CD4-positive, alpha-beta T cell (primary cell): ENCODE results near the gene TSPAN8. TPM values are rescaled to one million over a fixed set of nuclear protein-coding genes. Genes with fewer than 3 reads are reported as not detected.

Source experiments
- ATAC-seq: fragments of 200-7000 bp; cut with Tn5 transposase; one replicate; pipeline ENCODE4 v1.10.0; 2022; ENCODE audit warnings: mild to moderate bottlenecking; ENCODE audit not compliant: poor library complexity
- CTCF ChIA-PET: fragments of 350-600 bp; sonication (Branson Sonifier 250); formaldehyde crosslinking; loops from one replicate; lab custom pipeline; 2021; ENCODE audit warnings: antibody characterized with exemption, inconsistent platforms; lab: Charles Lee
- POLR2A ChIA-PET: fragments of 350-600 bp; sonication (Branson Sonifier 250); formaldehyde crosslinking; loops from one replicate; lab custom pipeline; 2021; ENCODE audit warnings: antibody characterized with exemption, inconsistent platforms; lab: Charles Lee
- DNase-seq, 14 experiments: peaks; one replicate each; pipeline ENCODE4 v3.0.0-alpha.2; 2013 to 2020; ENCODE audit warnings: mixed read lengths in 2 of 14
- H3K27ac ChIP-seq, 2 donors: one replicate each; pipeline versions ENCODE4 v1.5.1 to v1.7.0; 2013; ENCODE audit warnings: low read length in 2 of 2, low read depth in 1 of 2, mild to moderate bottlenecking in 1 of 2
- H3K27me3 ChIP-seq, 2 experiments: 1 replicate in 1 of 2; 2 replicates in 1 of 2; pipeline versions ENCODE4 v1.6.1 to v1.7.0; 2013; ENCODE audit warnings: low read length in 2 of 2, control low read depth in 1 of 2, mild to moderate bottlenecking in 1 of 2, moderate library complexity in 1 of 2; ENCODE audit not compliant: insufficient read depth in 2 of 2, control insufficient read depth in 1 of 2
- H3K36me3 ChIP-seq: one replicate; pipeline ENCODE4 v1.6.1; 2013; ENCODE audit warnings: low read length, control low read depth; ENCODE audit not compliant: insufficient read depth
- H3K4me1 ChIP-seq: one replicate; pipeline ENCODE4 v1.6.1; 2013; ENCODE audit warnings: low read length, control low read depth; ENCODE audit not compliant: insufficient read depth
- H3K4me3 ChIP-seq: one replicate; pipeline ENCODE4 v1.5.1; 2013; ENCODE audit warnings: mild to moderate bottlenecking, low read length, moderate library complexity
- H3K9me3 ChIP-seq, 2 experiments: 1 replicate in 1 of 2; 2 replicates in 1 of 2; pipeline versions ENCODE4 v1.6.1 to v1.7.0; 2013; ENCODE audit warnings: low read length in 2 of 2, mild to moderate bottlenecking in 2 of 2, control low read depth in 1 of 2, moderate library complexity in 1 of 2; ENCODE audit not compliant: control insufficient read depth in 1 of 2, insufficient read depth in 1 of 2
- H3K27ac Mint-ChIP-seq: one replicate; pipeline ENCODE4 v1.8.0; 2020; ENCODE audit warnings: mixed read lengths
- H3K27me3 Mint-ChIP-seq: one replicate; pipeline ENCODE4 v1.8.0; 2021; ENCODE audit warnings: mixed read lengths
- H3K36me3 Mint-ChIP-seq: one replicate; pipeline ENCODE4 v1.8.0; 2021; ENCODE audit warnings: low read depth, mixed read lengths
- H3K4me1 Mint-ChIP-seq: one replicate; pipeline ENCODE4 v1.8.0; 2021; ENCODE audit warnings: low read depth, mixed read lengths
- H3K4me3 Mint-ChIP-seq: one replicate; pipeline ENCODE4 v1.8.0; 2020; ENCODE audit warnings: mild to moderate bottlenecking, mixed read lengths
- H3K9me3 Mint-ChIP-seq: one replicate; pipeline ENCODE4 v1.8.0; 2020; ENCODE audit warnings: mixed read lengths
- intact Hi-C, 2 experiments: fragments of 100-400 bp; cut with DNase I in 1 of 2; cut with micrococcal nuclease in 1 of 2; formaldehyde crosslinking; loops; one replicate each; pipeline versions ENCODE4 v1.15.1 to v1.9.0; 2023 to 2025; cut with DNase I, micrococcal nuclease
- total RNA-seq, 174 experiments: library from RNA in 2 of 174; stranded (reverse) in 2 of 174; gene quantifications; one replicate each; pipeline ENCODE4 v1.2.3 and lab custom pipeline; 2021 to 2026
- TF ChIP-seq, protein P1 (sequence below): fragments of 200-600 bp; IDR thresholded peaks from one replicate; pipeline ENCODE4 v1.8.0; 2022; ENCODE audit warnings: antibody characterized with exemption, mild to moderate bottlenecking

The TSPAN8 gene
- total RNA-seq, 2 experiments from 2014 or later, result not detected

DNA sequence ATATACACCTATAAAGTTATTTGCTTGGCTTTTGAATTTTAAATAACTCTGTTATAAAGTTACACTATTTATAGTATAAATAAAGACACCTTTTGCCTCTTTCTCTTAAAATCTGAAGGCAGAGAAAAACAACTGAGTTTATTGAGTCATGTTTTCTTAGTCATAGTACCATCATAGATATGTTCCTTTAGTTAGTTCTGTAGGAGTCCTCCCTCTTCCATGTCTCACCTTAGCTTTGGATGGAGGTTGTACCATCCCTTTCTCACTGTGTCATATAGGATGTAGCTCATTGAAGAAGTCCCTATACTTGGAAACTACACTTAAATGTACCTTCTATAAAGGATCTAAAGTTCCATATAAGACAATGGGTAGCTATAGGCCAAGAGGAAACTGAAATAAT is 39.7 kb upstream of the TSPAN8 start:
- no peak for ATAC-seq
- Histone ChIP-seq H3K36me3 (no peaks in the 10 kb centered on the region), H3K4me3 (no peak overlapping the region), H3K27ac (no peak overlapping the region), H3K4me1 (no peaks in the 10 kb centered on the region), H3K27me3 (no peaks in the 10 kb centered on the region), H3K9me3 (no peaks in the 10 kb centered on the region)
- TF ChIP-seq, protein P1, sequence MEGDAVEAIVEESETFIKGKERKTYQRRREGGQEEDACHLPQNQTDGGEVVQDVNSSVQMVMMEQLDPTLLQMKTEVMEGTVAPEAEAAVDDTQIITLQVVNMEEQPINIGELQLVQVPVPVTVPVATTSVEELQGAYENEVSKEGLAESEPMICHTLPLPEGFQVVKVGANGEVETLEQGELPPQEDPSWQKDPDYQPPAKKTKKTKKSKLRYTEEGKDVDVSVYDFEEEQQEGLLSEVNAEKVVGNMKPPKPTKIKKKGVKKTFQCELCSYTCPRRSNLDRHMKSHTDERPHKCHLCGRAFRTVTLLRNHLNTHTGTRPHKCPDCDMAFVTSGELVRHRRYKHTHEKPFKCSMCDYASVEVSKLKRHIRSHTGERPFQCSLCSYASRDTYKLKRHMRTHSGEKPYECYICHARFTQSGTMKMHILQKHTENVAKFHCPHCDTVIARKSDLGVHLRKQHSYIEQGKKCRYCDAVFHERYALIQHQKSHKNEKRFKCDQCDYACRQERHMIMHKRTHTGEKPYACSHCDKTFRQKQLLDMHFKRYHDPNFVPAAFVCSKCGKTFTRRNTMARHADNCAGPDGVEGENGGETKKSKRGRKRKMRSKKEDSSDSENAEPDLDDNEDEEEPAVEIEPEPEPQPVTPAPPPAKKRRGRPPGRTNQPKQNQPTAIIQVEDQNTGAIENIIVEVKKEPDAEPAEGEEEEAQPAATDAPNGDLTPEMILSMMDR, result no peak
- CTCF ChIA-PET, result no interaction called here
- Mint-ChIP-seq H3K9me3 (no peaks in the 10 kb centered on the region), H3K27me3 (peaks cover 5% of the 10 kb centered on the region), H3K4me1 (no peaks in the 10 kb centered on the region), H3K4me3 (no peak overlapping the region), H3K27ac (no peak overlapping the region), H3K36me3 (no peaks in the 10 kb centered on the region)
- intact Hi-C loops, result no loop called here
- DNase-seq, result no peak
- POLR2A ChIA-PET, result no interaction called here

DNA sequence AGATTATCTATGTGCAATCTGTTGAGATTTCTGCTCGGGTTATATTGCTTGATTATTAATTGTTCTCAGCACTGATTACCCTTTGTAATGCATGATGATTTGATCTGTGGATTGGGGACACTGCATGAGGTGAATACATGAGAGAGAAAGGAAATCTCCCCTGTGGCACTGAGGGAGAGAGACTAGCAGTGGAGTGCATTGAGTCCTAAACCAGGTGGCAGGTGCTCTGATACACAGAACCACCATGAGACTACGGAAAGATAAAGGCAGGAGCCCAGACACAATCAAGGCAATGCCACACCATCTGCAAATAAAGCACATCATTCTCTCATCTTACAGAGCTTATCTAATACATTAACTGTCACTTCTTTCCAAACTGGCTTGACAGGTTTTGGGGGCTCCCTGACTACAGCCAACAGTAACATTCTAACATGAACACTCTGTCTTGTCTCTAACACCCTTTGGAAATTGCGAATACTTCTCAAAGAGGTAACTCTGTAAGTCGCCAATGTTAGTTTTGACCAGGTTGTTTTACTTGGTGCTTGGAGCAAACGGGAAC is 37.6 kb upstream of the TSPAN8 start:
- Histone ChIP-seq H3K4me3 (no peak overlapping the region), H3K27ac (no peak overlapping the region), H3K27me3 (no peaks in the 10 kb centered on the region), H3K4me1 (no peaks in the 10 kb centered on the region), H3K36me3 (no peaks in the 10 kb centered on the region), H3K9me3 (no peaks in the 10 kb centered on the region)
- Mint-ChIP-seq H3K4me3 (no peak overlapping the region), H3K27ac (no peak overlapping the region), H3K27me3 (peaks cover 5% of the 10 kb centered on the region), H3K4me1 (no peaks in the 10 kb centered on the region), H3K9me3 (no peaks in the 10 kb centered on the region), H3K36me3 (no peaks in the 10 kb centered on the region)
- ChIA-PET POLR2A (no interaction called here), CTCF (no interaction called here)
- TF ChIP-seq, protein P1, result no peak
- DNase-seq (no peak), ATAC-seq (no peak)
- intact Hi-C loops, result no loop called here

DNA sequence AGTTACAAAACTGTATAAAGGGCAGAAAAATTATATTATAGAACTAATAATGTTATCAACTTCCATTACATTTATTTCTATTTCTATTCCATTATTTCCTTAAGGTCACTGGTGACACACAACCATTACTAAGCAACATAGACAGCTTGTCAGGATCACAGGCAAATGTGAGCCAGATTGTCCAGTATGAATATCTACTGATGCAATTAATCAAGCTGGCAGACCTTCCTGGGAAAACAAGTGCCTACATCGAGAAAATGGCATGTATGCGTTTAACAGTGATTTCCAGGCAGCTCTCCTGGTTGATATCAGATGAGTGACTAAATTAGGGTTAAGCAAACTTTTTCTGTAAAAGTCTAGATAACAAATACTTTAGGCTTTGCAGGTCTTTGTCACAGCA is 36.9 kb upstream of the TSPAN8 start:
- no peak for ATAC-seq
- H3K36me3 Mint-ChIP-seq, result no peaks in the 10 kb centered on the region
- no peaks in the 10 kb centered on the region for H3K4me1 Mint-ChIP-seq
- Histone ChIP-seq H3K4me3 (no peak overlapping the region), H3K9me3 (no peaks in the 10 kb centered on the region), H3K4me1 (no peaks in the 10 kb centered on the region), H3K27me3 (no peaks in the 10 kb centered on the region), H3K36me3 (no peaks in the 10 kb centered on the region), H3K27ac (no peak overlapping the region)
- H3K4me3 Mint-ChIP-seq, result no peak overlapping the region
- POLR2A ChIA-PET, result no interaction called here
- DNase-seq, result no peak
- TF ChIP-seq, protein P1, result no peak
- CTCF ChIA-PET, result no interaction called here
- H3K27ac Mint-ChIP-seq, result no peak overlapping the region
- intact Hi-C loops, result no loop called here
- H3K9me3 Mint-ChIP-seq, result no peaks in the 10 kb centered on the region
- peaks cover 4% of the 10 kb centered on the region for H3K27me3 Mint-ChIP-seq
